GM15510 (cell line): ENCODE measurements around the gene CDKAL1.

Experiments
- POLR2A ChIP-seq: IDR thresholded peaks from 3 replicates; pipeline ENCODE4 v1.6.1; 2011; ENCODE audit warnings: borderline replicate concordance; ENCODE audit not compliant: insufficient read length; ENCODE audit errors: extremely low read depth

The CDKAL1 gene

GRCh38 chr6:21166754-21167153, 632.5 kb downstream of the CDKAL1 start:
- TF ChIP-seq POLR2A: no peak

- TF ChIP-seq POLR2A: no peak
These were observed 633.5 kb downstream of the CDKAL1 start for GRCh38 chr6:21167790-21168189.

DNA sequence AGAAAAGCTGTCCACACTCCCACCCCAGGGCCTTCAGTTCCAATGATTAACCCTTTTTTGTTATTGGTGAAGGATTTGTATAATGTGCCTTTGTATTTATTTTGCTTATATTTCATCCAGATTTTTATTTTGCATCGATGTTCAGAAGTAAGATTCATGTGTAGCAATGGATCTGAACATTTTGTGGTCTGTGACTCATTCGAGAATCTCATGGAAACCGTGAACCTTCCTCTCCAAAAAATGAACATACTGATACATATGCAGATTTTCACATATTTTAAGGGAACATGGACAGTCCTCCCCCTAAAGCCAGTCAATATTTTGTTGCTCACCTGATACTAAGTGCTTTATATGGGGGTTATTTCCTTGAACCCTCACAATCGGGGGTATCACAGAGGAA, 637.5 kb downstream of the CDKAL1 start:
- no peak for TF ChIP-seq POLR2A

DNA sequence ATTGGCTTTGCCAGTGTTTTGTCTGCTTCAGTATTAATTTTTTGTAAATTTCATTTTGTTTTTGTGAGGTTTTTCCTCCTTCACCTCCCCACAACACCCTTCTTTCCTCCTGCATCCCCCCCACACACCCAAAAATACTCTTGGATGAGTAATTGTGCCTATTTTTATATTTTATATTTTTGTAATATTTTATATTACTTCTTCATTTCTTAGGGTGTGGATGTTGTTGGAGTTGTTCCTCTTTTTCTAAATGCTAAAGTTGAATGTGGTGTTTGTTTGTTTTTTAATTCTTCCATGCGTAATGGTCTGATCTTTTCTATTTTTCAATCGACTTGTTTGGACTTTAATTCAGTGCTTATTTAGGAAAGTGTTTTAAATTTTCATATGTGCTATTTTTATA, 638.8 kb downstream of the CDKAL1 start:
- no peak for TF ChIP-seq POLR2A

DNA sequence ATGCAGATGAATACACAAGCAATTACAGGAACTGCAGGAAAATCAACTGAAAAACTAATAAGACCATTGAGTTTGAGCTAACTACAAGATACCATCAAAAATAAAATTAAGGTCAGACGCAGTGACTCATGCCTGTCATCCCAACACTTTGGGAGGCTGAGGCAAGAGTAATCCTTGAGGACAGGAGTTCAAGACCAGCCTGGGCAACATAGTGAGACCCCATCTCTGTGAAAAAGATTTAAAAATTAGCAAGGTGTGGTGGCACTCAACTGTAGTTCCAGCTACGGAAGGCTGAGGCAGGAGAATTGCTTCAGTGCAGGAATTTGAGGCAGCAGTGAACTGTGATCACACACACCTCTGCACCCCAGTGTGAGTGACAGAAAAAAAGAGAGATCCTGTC, 639.4 kb downstream of the CDKAL1 start:
- no peak for TF ChIP-seq POLR2A

DNA sequence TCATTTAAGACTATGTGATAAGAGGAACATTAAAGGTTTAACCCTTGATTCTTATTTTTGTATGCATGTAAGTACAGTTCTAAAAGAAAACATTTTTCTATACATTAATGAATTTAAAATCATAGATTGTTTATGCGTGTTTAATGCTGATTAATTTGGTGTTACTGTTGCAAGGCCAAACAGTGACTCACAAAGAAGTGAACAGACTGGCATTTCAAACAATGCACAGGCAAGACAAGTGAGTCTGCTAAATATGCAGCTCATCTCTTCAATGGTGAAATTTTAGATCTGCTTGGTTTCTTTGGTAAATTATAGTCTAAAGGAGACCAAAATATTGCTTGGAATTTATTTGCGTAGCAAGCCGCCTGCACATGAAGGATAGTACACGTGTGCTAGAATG, 641.9 kb downstream of the CDKAL1 start:
- no peak for TF ChIP-seq POLR2A

DNA sequence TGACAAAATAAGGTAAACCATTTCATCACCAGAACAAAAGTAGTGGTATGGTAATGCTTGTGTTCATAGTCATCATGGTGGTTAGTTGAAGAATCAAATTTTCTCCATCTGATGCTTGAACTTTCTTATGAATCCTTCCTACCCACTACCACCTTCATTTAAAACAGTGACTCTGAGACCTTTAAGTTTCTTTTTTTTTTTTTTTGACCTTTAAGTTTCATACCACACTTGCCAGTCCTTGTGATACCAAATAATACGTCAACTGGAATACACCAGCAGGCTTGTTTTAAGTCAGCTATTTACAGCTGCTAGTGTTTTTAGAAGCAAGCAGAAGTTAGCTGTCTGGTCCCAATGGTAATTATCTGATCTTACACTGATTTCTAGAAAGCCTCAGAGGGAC, 645.9 kb downstream of the CDKAL1 start:
- TF ChIP-seq POLR2A: no peak

DNA sequence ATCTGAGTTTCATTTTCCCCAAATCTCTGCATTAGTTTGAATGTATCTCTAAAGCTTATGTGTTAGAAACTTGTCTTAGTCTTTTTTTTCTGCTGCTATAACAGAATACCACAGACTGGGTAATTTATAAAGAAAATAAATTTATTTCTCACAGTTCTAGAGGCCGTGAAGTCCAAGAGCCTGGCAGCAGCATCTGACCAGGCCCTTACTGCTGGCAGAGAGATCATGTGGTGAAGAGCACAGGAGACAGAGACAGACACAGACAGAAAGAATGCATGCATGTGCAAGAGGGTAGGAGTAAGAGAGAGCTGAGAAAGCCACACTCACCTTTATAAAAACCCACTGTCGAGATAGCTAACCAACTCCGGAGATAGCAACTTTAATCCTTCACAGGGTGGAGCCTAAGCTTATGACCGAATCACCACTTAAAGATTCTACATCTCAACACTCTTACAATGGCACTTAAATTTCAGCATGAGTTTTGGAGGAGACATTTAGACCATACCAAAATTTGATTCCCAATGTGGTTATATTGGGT, 646.6 kb downstream of the CDKAL1 start:
- no peak for TF ChIP-seq POLR2A

- TF ChIP-seq POLR2A: no peak
These were observed 647.6 kb downstream of the CDKAL1 start for GRCh38 chr6:21181866-21182265.

- no peak for TF ChIP-seq POLR2A
These were observed 648.3 kb downstream of the CDKAL1 start for GRCh38 chr6:21182589-21182988.

DNA sequence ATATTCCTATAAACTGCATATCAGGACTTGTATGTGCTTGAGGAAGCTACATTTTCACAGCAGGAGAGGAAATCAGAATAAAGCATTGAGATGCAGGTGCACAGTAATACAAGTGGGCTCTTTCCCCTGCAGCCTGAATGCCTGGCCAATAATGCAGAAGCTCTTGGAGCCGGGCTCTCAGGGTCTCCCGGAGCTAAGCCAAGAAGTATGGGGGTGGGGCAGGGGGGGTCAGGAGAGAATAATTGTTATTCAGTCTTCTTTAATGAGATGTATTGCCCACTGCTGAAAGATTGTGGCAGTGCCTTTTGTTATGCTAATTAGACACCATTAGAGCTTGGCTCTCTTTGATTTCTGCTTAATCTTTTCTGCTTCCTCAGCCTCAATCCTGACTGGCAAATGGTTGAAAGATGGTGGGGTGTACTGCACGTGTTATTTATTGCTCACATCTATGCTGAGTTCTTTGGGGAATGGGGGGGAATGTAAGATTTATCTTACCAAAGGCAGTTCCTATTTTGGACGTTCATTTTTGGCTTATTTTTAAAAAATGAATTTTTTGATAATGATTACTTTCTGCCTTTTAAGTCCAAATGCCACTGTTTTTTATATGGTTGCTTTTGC, 651.7 kb downstream of the CDKAL1 start:
- no peak for TF ChIP-seq POLR2A

DNA sequence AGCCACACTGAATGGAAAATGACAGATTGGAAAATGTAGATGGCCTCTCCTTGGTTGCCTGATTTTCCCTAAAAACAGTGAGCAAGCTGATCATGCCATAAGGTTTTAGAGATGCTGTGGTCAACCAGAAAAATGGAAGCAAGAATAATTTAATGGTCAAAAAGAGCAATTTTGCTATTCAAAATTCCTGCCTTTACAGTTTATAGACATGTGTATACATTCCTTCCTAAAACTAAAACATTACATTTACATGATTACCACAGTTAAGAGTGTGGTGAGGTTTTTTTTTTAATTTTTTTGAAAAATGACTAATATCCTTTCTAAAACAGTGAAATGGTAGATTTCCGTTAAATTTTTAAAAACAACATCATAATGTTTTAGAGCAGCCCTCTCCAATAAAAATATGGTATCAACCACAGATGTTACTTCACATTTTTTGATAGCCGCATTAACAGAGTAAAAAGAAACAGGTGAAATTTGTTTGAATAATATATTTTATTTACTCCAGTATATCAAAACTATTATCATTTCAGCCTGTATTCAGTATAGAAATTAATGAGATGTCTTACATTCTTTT, 652.3 kb downstream of the CDKAL1 start:
- TF ChIP-seq POLR2A: no peak

DNA sequence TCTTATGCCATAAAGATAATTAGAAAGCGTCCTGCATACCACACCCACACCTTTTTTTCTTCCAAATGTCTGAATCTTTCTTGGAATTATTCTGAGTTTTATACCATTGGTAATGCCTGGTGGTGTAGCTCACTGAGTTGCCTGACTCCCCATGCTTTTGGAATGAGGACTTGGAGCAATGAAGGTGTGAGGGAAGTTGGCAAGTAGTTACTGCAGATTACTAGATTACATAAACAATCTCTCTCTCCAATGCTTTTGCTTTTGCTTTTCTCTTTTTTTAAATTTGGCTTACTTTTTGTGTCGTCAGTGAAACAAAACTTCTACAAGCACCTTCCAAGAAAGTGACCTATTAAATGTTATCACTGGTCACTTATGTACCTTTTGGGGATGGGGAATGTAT, 653.2 kb downstream of the CDKAL1 start:
- no peak for TF ChIP-seq POLR2A

- TF ChIP-seq POLR2A: no peak
These were observed 654.4 kb downstream of the CDKAL1 start for GRCh38 chr6:21188505-21189223.

DNA sequence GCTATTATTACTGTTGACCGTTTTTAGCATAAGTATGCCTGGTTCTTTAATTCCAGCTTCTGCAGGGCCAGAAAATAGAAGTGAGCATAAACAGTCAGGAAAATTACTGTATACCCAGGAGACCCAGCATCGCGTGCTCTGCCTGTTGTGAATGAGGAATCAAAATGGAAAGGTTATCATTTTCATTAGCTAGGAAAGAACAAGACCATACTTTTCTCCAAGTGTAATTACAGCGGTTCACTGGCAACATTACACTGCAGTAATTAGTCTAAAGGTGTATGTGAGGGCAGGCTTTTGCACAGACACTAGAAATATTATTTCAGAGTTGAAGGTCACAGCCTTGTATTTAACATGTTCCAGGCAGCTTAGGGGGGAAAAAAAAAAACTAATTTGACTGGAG, 655.5 kb downstream of the CDKAL1 start:
- TF ChIP-seq POLR2A: no peak

DNA sequence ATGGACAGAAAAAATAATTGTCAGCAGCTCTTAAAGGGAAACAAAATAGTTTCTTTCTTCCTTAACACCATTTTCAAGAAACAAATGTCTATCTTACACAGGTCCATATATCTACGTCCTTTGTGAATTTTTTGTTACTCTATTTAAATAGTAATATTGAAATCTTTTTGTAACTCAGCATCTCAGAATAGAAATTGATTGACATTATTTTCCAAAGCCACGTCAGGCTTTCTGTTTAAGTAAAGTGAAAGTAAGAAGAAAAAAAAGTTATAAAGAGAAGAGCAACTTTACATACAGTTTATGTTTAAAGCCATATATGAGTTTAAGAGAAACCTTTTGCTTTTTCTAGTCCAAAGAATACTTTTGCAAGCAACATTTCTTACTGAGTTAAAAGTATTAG, 656.4 kb downstream of the CDKAL1 start:
- TF ChIP-seq POLR2A: no peak
